Neural crest cell (in vitro differentiated cells): ENCODE measurements around the gene NEK5. TPM values are rescaled to one million over a fixed set of nuclear protein-coding genes. Genes with fewer than 3 reads are reported as not detected.
"Not testable (repeated sequence)": the region's sequence is repeated elsewhere in the genome, so short reads cannot be mapped to it uniquely, and the experiment has no call there.

ENCODE experiments used
- DNase-seq: peaks from one replicate; pipeline ENCODE4 v3.0.0; 2021; ENCODE audit warnings: low read depth, mixed read lengths, low spot score
- H3K27ac Mint-ChIP-seq: one replicate; pipeline ENCODE4 v1.8.0; 2021; ENCODE audit warnings: mild to moderate bottlenecking, mixed read lengths; ENCODE audit not compliant: unreplicated experiment
- H3K27me3 Mint-ChIP-seq: 2 replicates; pipeline ENCODE4 v1.8.0; 2021; ENCODE audit warnings: low read depth, mild to moderate bottlenecking, mixed read lengths
- H3K36me3 Mint-ChIP-seq: 2 replicates; pipeline ENCODE4 v1.8.0; 2021; ENCODE audit warnings: low read depth, mild to moderate bottlenecking, mixed read lengths
- H3K4me1 Mint-ChIP-seq: 2 replicates; pipeline ENCODE4 v1.8.0; 2021; ENCODE audit warnings: mixed read lengths
- H3K4me3 Mint-ChIP-seq: one replicate; pipeline ENCODE4 v1.8.0; 2021; ENCODE audit warnings: mild to moderate bottlenecking, mixed read lengths
- H3K9me3 Mint-ChIP-seq: 2 replicates; pipeline ENCODE4 v1.8.0; 2021; ENCODE audit warnings: mixed read lengths
- CTCF ChIP-seq: fragments of 200-600 bp; sonication (generic); conservative IDR thresholded peaks from 2 replicates; pipeline ENCODE4 v1.5.0; 2021; ENCODE audit warnings: antibody characterized with exemption, mild to moderate bottlenecking
- total RNA-seq: library from RNA; stranded (reverse); gene quantifications from 2 replicates; pipeline ENCODE4 v1.2.1, GENCODE V29; 2021

Gene NEK5
- total RNA-seq, 1 donor from 2014 or later, result 0.12 TPM

- Mint-ChIP-seq H3K9me3 (no peaks in the 10 kb centered on the region), H3K36me3 (no peaks in the 10 kb centered on the region), H3K27me3 (no peaks in the 10 kb centered on the region), H3K27ac (no peak overlapping the region), H3K4me1 (no peaks in the 10 kb centered on the region), H3K4me3 (no peak overlapping the region)
- DNase-seq, result no peak
- TF ChIP-seq CTCF, result no peak
Observed at GRCh38 chr13:52082601-52083000, 46.3 kb downstream of the NEK5 start.

- not testable (repeated sequence) for H3K27me3 Mint-ChIP-seq, DNase-seq, H3K4me1 Mint-ChIP-seq, H3K4me3 Mint-ChIP-seq, H3K27ac Mint-ChIP-seq, H3K9me3 Mint-ChIP-seq, H3K36me3 Mint-ChIP-seq
Observed at GRCh38 chr13:52079891-52080290, 49.0 kb downstream of the NEK5 start.

GRCh38 chr13:52070929-52071523 lies 57.8 kb downstream of the NEK5 start:
- peaks cover 22% of the 10 kb centered on the region for H3K36me3 Mint-ChIP-seq
- DNase-seq, result no peak
- H3K9me3 Mint-ChIP-seq, result peaks cover 32% of the 10 kb centered on the region
- H3K27me3 Mint-ChIP-seq, result no peaks in the 10 kb centered on the region
- H3K27ac Mint-ChIP-seq, result no peak overlapping the region
- no peak overlapping the region for H3K4me3 Mint-ChIP-seq
- H3K4me1 Mint-ChIP-seq, result no peaks in the 10 kb centered on the region
- no peak for TF ChIP-seq CTCF

- Mint-ChIP-seq H3K27ac (no peak overlapping the region), H3K27me3 (no peaks in the 10 kb centered on the region), H3K36me3 (peaks cover 33% of the 10 kb centered on the region), H3K9me3 (peaks cover 23% of the 10 kb centered on the region), H3K4me1 (no peaks in the 10 kb centered on the region), H3K4me3 (no peak overlapping the region)
- TF ChIP-seq CTCF, result no peak
- DNase-seq, result no peak
Observed at GRCh38 chr13:52067237-52067636, 61.6 kb downstream of the NEK5 start.

- no peak for TF ChIP-seq CTCF
- H3K4me1 Mint-ChIP-seq, result no peaks in the 10 kb centered on the region
- no peak for DNase-seq
- no peak overlapping the region for H3K4me3 Mint-ChIP-seq
- no peak overlapping the region for H3K27ac Mint-ChIP-seq
- no peaks in the 10 kb centered on the region for H3K27me3 Mint-ChIP-seq
- peaks cover 6% of the 10 kb centered on the region for H3K9me3 Mint-ChIP-seq
- H3K36me3 Mint-ChIP-seq, result peaks cover 14% of the 10 kb centered on the region
Observed at GRCh38 chr13:52061587-52061986, 67.3 kb downstream of the NEK5 start.

GRCh38 chr13:52061064-52061463 lies 67.8 kb downstream of the NEK5 start:
- H3K9me3 Mint-ChIP-seq, H3K4me3 Mint-ChIP-seq, DNase-seq, H3K4me1 Mint-ChIP-seq, H3K27ac Mint-ChIP-seq, H3K27me3 Mint-ChIP-seq: not testable (repeated sequence)
- H3K36me3 Mint-ChIP-seq, result peaks cover 14% of the 10 kb centered on the region
